Neuronal stem cell (in vitro differentiated cells): ENCODE measurements around the gene SHMT1.
"Not testable (repeated sequence)": the region's sequence is repeated elsewhere in the genome, so short reads cannot be mapped to it uniquely, and the experiment has no call there.

Experiments used
- DNase-seq: peaks from one replicate; pipeline ENCODE4 v3.0.0-alpha.2; 2013; ENCODE audit warnings: low spot score
- H2AFZ ChIP-seq: one replicate; pipeline ENCODE4 v1.6.1; 2013; ENCODE audit warnings: mild to moderate bottlenecking, low read length, inconsistent platforms
- H2AK5ac ChIP-seq: 2 replicates; pipeline ENCODE4 v1.6.1; 2013; ENCODE audit warnings: low read depth, mild to moderate bottlenecking, inconsistent platforms, low read length, moderate library complexity, mixed read lengths
- H2BK120ac ChIP-seq: 2 replicates; pipeline ENCODE4 v1.6.1; 2013; ENCODE audit warnings: low read depth, mild to moderate bottlenecking, inconsistent platforms, low read length, moderate library complexity, mixed read lengths
- H2BK12ac ChIP-seq: one replicate; pipeline ENCODE4 v1.6.1; 2013; ENCODE audit warnings: low read length, inconsistent platforms
- H2BK15ac ChIP-seq: 2 replicates; pipeline ENCODE4 v1.6.1; 2013; ENCODE audit warnings: mild to moderate bottlenecking, low read length, inconsistent platforms, mixed read lengths
- H2BK5ac ChIP-seq: one replicate; pipeline ENCODE4 v1.6.1; 2013; ENCODE audit warnings: inconsistent platforms, mild to moderate bottlenecking, low read length, moderate library complexity
- H3K14ac ChIP-seq: one replicate; pipeline ENCODE4 v1.6.1; 2013; ENCODE audit warnings: low read length, inconsistent platforms
- H3K18ac ChIP-seq: 2 replicates; pipeline ENCODE4 v1.6.1; 2013; ENCODE audit warnings: low read length, inconsistent platforms
- H3K23ac ChIP-seq: 2 replicates; pipeline ENCODE4 v1.6.1; 2013; ENCODE audit warnings: low read depth, mild to moderate bottlenecking, mixed read lengths, low read length, inconsistent platforms; ENCODE audit not compliant: poor library complexity
- H3K27ac ChIP-seq: replicated peaks from 3 replicates; pipeline ENCODE4 v1.5.1; 2013; ENCODE audit warnings: low read length, inconsistent platforms
- H3K27me3 ChIP-seq, 3 experiments: 2 replicates each; pipeline ENCODE4 v1.6.1; 2013; ENCODE audit warnings: low read length in 3 of 3, mild to moderate bottlenecking in 2 of 3, inconsistent platforms in 1 of 3, low read depth in 1 of 3, mixed read lengths in 1 of 3, moderate library complexity in 1 of 3; ENCODE audit not compliant: control insufficient read depth in 3 of 3, insufficient read depth in 3 of 3
- H3K36me3 ChIP-seq, 2 donors: replicated peaks in 1 of 2; 2 replicates each; pipeline ENCODE4 v1.6.1; 2013; ENCODE audit warnings: low read length in 2 of 2; ENCODE audit not compliant: control insufficient read depth in 2 of 2, insufficient read depth in 2 of 2
- H3K4ac ChIP-seq: 2 replicates; pipeline ENCODE4 v1.6.1; 2013; ENCODE audit warnings: inconsistent platforms, mild to moderate bottlenecking, low read length, moderate library complexity
- H3K4me1 ChIP-seq, 2 donors: 1 replicate in 1 of 2; 2 replicates in 1 of 2; pipeline ENCODE4 v1.6.1; 2013; ENCODE audit warnings: low read length in 2 of 2, low read depth in 1 of 2; ENCODE audit not compliant: control insufficient read depth in 2 of 2, insufficient read depth in 1 of 2
- H3K4me2 ChIP-seq: one replicate; pipeline ENCODE4 v1.6.1; 2013; ENCODE audit warnings: mild to moderate bottlenecking, low read length, inconsistent platforms; ENCODE audit not compliant: insufficient read depth, poor library complexity, severe bottlenecking
- H3K4me3 ChIP-seq, 2 donors: 2 replicates each; pipeline ENCODE4 v1.5.1; 2013; ENCODE audit warnings: low read length in 2 of 2, mild to moderate bottlenecking in 2 of 2, inconsistent platforms in 1 of 2, moderate library complexity in 1 of 2
- H3K79me1 ChIP-seq: one replicate; pipeline ENCODE4 v1.6.1; 2013; ENCODE audit warnings: low read depth, mild to moderate bottlenecking, inconsistent platforms, low read length, moderate library complexity
- H3K9ac ChIP-seq: one replicate; pipeline ENCODE4 v1.6.1; 2013; ENCODE audit warnings: mild to moderate bottlenecking, low read depth, low read length, inconsistent platforms; ENCODE audit not compliant: poor library complexity
- H3K9me3 ChIP-seq, 2 donors: replicated peaks in 1 of 2; 2 replicates each; pipeline versions ENCODE3 to v1.6.1; 2013; ENCODE audit warnings: low read length in 2 of 2, mild to moderate bottlenecking in 2 of 2, inconsistent platforms in 1 of 2, low read depth in 1 of 2, mixed read lengths in 1 of 2, moderate library complexity in 1 of 2; ENCODE audit not compliant: control insufficient read depth in 2 of 2, insufficient read depth in 1 of 2
- H4K8ac ChIP-seq: one replicate; pipeline ENCODE4 v1.6.1; 2013; ENCODE audit warnings: low read depth, mild to moderate bottlenecking, inconsistent platforms, low read length, moderate library complexity
- H4K91ac ChIP-seq: one replicate; pipeline ENCODE4 v1.6.1; 2013; ENCODE audit warnings: low read length, low read depth, mild to moderate bottlenecking, inconsistent platforms; ENCODE audit not compliant: poor library complexity
- WGBS, 2 donors: extraction: QIAGEN DNeasy Blood & Tissue Kit; methylation state at CpG; one replicate each; pipeline ENCODE4 v1.1.7; 2013; ENCODE audit warnings: missing lambda C conversion rate in 2 of 2, mixed read lengths in 1 of 2; ENCODE audit not compliant: insufficient read length in 2 of 2, insufficient replicate concordance in 1 of 2; ENCODE audit errors: extremely low coverage in 2 of 2; 5-methylcytosine and 5-hydroxymethylcytosine counted together

SHMT1 gene

GRCh38 chr17:18384271-18384670 lies 20.9 kb upstream of the SHMT1 start:
- not testable (repeated sequence) for H3K27me3 ChIP-seq, H3K9me3 ChIP-seq, H3K4me2 ChIP-seq, H3K4ac ChIP-seq, H2AFZ ChIP-seq, H2BK15ac ChIP-seq, H2BK120ac ChIP-seq, H3K27ac ChIP-seq, H3K23ac ChIP-seq, H3K4me3 ChIP-seq, H2AK5ac ChIP-seq, H3K9ac ChIP-seq, H2BK12ac ChIP-seq, H4K91ac ChIP-seq, H2BK5ac ChIP-seq, DNase-seq, H4K8ac ChIP-seq, H3K36me3 ChIP-seq, H3K18ac ChIP-seq, H3K14ac ChIP-seq, H3K4me1 ChIP-seq, H3K79me1 ChIP-seq
- no CpG with 5 or more reads among the region's 7 CpGs for WGBS, 2 donors

DNA sequence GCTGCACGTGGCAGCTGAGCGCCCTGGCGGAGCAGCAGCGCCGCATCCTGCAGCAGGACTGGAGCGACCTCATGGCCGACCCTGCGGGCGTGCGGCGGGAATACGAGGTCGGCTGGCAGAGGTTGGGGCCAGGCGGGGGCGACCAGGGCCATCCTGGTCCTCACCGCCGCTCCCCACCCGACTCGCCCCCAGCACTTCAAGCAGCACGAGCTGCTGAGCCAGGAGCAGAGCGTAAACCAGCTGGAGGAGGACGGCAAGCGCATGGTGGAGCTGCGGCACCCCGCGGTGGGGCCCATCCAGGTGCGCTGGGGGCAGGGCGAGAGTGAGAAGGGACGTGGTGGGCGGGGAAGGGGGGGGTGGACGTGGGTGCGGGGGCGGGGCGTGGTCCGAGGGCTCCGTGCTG lies 19.7 kb upstream of the SHMT1 start:
- WGBS, 2 donors = no CpG with 5 or more reads among the region's 36 CpGs
- not testable (repeated sequence) for H2BK5ac ChIP-seq, H3K27ac ChIP-seq, H3K4ac ChIP-seq, H3K36me3 ChIP-seq, H2AFZ ChIP-seq, H3K27me3 ChIP-seq, H3K9ac ChIP-seq, H3K23ac ChIP-seq, H2BK12ac ChIP-seq, H3K79me1 ChIP-seq, H3K4me2 ChIP-seq, H3K4me3 ChIP-seq, H2BK15ac ChIP-seq, H3K9me3 ChIP-seq, H4K8ac ChIP-seq, DNase-seq, H4K91ac ChIP-seq, H2AK5ac ChIP-seq, H3K4me1 ChIP-seq, H2BK120ac ChIP-seq
- Histone ChIP-seq H3K14ac (peak overlapping the region; percentile 82), H3K18ac (peak overlapping the region; percentile 71)

GRCh38 chr17:18382441-18383078 lies 19.2 kb upstream of the SHMT1 start:
- H2BK120ac ChIP-seq = no peak overlapping the region
- H3K36me3 ChIP-seq = no peaks in the 10 kb centered on the region
- no peak overlapping the region for H3K4ac ChIP-seq
- H3K4me1 ChIP-seq = peaks cover 0 to 2% of the 10 kb centered on the region in 2 donors
- no peak overlapping the region for H3K23ac ChIP-seq
- no peak for DNase-seq
- WGBS, 2 donors = no CpG with 5 or more reads among the region's 36 CpGs
- no peak overlapping the region for H2BK5ac ChIP-seq
- no peak overlapping the region for H2AFZ ChIP-seq
- H2BK15ac ChIP-seq = no peak overlapping the region
- H3K9ac ChIP-seq = no peak overlapping the region
- no peak overlapping the region for H4K8ac ChIP-seq
- no peak overlapping the region for H3K27ac ChIP-seq
- no peak overlapping the region for H3K4me2 ChIP-seq
- H4K91ac ChIP-seq = no peak overlapping the region
- H2BK12ac ChIP-seq = peak overlapping the region; percentile 58
- peak overlapping the region; percentile 71 for H3K18ac ChIP-seq
- no peaks in the 10 kb centered on the region for H3K79me1 ChIP-seq
- peak overlapping the region; percentile 82 for H3K14ac ChIP-seq
- H3K9me3 ChIP-seq = no peaks in the 10 kb centered on the region
- no peak overlapping the region for H3K4me3 ChIP-seq
- peaks cover 0 to 4% (median 0%) of the 10 kb centered on the region in 3 experiments for H3K27me3 ChIP-seq
- peak overlapping the region; percentile 28 for H2AK5ac ChIP-seq

DNA sequence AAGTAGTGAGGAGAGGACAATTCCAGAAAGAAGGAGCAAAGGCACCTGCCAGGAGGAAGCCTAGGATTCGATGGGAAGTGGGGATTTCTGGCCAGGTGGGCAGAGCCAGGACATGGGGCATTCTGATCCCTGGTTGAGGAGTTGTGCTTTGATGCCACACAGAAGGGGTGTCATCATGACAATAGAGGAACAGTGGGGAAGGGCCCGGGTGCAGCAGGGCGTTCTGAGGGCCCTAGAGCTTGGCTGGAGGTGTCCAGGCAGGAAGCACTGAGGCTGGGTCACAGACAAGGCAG lies 18.5 kb upstream of the SHMT1 start:
- Histone ChIP-seq H3K4me2 (no peak overlapping the region), H3K23ac (no peak overlapping the region), H3K18ac (no peak overlapping the region), H2BK15ac (no peak overlapping the region), H2AK5ac (peak overlapping the region; percentile 28), H2BK5ac (no peak overlapping the region), H3K14ac (no peak overlapping the region), H3K27me3 (peaks cover 0 to 4% (median 0%) of the 10 kb centered on the region in 3 experiments), H3K4me1 (peaks cover 0 to 2% of the 10 kb centered on the region in 2 donors), H3K36me3 (no peaks in the 10 kb centered on the region), H2BK120ac (no peak overlapping the region), H3K27ac (no peak overlapping the region), H2AFZ (no peak overlapping the region), H3K9ac (no peak overlapping the region), H3K79me1 (no peaks in the 10 kb centered on the region), H3K4ac (no peak overlapping the region), H2BK12ac (no peak overlapping the region), H3K4me3 (no peak overlapping the region), H4K91ac (no peak overlapping the region), H3K9me3 (no peaks in the 10 kb centered on the region), H4K8ac (no peak overlapping the region)
- DNase-seq = no peak
- no CpG with 5 or more reads among the region's 3 CpGs for WGBS, 2 donors
